Epithelial cell of proximal tubule (primary cell): ENCODE measurements around the gene GPC5. TPM values are rescaled to one million over a fixed set of nuclear protein-coding genes. Genes with fewer than 3 reads are reported as not detected.

Experiments
- DNase-seq: peaks from one replicate; pipeline ENCODE4 v3.0.0-alpha.2; 2011; ENCODE audit warnings: low read depth
- H3K4me3 ChIP-seq: 2 replicates; pipeline ENCODE4 v1.5.1; 2011; ENCODE audit warnings: low read depth, mild to moderate bottlenecking, low read length
- total RNA-seq: library from RNA; depleted of rRNA; stranded (reverse); fragments of >200 nt; gene quantifications from 2 replicates; pipeline ENCODE4 v1.2.3, GENCODE V29; 2015
- TF ChIP-seq, protein P1 (sequence below): conservative IDR thresholded peaks from 2 replicates; pipeline ENCODE4 v1.5.1; 2012; ENCODE audit warnings: low read depth, mild to moderate bottlenecking, low read length

Gene GPC5
- total RNA-seq, 1 donor from 2014 or later, result not detected

DNA sequence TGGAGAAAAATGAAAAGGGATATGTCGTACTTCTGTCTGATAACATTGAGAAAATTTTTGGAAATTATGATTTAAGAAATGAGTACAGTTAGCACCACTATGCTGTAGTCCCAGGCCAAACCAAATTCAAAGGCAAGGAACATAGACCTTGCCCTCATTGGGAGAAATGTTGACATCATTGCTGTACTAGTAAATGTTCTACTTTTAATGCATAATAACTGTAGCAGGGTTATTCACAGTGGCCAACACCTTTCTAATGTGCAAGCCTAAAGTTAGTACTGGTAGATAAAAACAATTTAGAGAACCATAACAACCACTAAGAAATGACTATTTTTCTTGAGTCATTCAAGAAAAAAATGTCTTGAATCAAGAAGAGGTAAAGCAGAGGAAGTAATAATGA is 1035.5 kb downstream of the GPC5 start:
- no peak for DNase-seq
- TF ChIP-seq, protein P1, sequence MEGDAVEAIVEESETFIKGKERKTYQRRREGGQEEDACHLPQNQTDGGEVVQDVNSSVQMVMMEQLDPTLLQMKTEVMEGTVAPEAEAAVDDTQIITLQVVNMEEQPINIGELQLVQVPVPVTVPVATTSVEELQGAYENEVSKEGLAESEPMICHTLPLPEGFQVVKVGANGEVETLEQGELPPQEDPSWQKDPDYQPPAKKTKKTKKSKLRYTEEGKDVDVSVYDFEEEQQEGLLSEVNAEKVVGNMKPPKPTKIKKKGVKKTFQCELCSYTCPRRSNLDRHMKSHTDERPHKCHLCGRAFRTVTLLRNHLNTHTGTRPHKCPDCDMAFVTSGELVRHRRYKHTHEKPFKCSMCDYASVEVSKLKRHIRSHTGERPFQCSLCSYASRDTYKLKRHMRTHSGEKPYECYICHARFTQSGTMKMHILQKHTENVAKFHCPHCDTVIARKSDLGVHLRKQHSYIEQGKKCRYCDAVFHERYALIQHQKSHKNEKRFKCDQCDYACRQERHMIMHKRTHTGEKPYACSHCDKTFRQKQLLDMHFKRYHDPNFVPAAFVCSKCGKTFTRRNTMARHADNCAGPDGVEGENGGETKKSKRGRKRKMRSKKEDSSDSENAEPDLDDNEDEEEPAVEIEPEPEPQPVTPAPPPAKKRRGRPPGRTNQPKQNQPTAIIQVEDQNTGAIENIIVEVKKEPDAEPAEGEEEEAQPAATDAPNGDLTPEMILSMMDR, result no peak
- H3K4me3 ChIP-seq, result no peak overlapping the region

GRCh38 chr13:92436924-92437323 is 1038.5 kb downstream of the GPC5 start:
- TF ChIP-seq, protein P1, result no peak
- DNase-seq, result no peak
- no peak overlapping the region for H3K4me3 ChIP-seq

DNA sequence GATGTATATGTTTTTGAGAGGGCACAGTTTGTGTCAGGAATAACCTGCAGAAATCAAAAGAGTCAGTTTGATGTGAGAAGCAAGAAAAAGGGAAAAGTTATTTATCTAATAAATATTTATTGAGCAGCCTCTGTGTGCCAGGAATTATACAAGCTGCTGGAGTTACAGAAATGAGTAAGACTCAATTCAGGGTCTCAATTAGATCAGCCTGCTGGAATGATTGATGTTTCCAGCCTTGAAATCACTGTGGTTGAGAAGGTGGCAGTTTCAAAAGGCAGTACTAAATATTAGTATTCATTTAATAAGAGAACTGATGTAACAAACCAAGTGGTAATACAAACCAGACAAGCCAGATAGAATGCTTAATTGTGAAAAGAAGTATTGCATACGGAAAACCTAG is 1045.8 kb downstream of the GPC5 start:
- TF ChIP-seq, protein P1, result no peak
- H3K4me3 ChIP-seq, result no peak overlapping the region
- DNase-seq, result no peak

DNA sequence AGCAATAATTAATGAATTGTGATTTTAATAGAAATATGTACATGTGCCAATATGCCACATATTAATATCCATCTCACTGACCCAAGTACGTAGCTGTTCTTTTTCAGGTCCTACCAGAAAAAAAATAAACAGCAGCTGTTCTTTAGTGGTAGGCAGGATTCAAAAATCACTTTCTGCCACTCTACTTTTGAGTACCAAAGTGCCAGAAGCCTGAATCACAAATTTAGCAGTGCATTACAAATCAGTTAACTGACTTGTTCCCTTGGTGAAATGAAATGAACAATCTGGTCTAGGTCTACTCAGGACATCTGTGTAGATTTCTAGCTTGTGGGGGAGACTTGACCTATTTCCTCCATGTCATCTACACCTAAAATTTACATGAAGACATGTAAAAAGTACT is 1052.6 kb downstream of the GPC5 start:
- no peak overlapping the region for H3K4me3 ChIP-seq
- DNase-seq, result no peak
- TF ChIP-seq, protein P1, result no peak

- DNase-seq, result no peak
- TF ChIP-seq, protein P1, result no peak
- no peak overlapping the region for H3K4me3 ChIP-seq
Measured at GRCh38 chr13:92452840-92453239, 1054.4 kb downstream of the GPC5 start.

DNA sequence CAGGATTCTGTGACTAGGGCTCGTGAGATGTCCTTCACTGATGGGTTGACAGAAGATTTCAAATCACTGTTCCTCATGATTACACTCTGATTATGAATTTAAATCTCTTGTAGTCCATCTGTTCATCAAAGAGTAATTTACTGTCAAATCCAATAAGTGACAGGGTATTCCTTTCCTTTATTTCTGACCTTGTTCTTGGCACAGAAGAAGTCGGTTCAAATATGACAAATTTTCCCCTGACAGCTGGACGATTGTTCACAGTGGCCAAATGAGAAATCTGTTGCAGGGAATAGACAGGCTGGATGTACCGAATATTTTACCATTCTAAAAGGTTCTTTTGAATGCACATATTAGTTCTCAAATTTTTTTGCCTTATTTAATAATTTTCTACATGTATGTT is 1060.9 kb downstream of the GPC5 start:
- TF ChIP-seq, protein P1, result no peak

GRCh38 chr13:92460479-92460878 is 1062.1 kb downstream of the GPC5 start:
- no peak overlapping the region for H3K4me3 ChIP-seq
- TF ChIP-seq, protein P1, result no peak
- no peak for DNase-seq

More for the DNA sequence above, 1060.9 kb downstream of the GPC5 start:
- no peak overlapping the region for H3K4me3 ChIP-seq
- no peak for DNase-seq
